Stimulated activated naive CD8-positive, alpha-beta T cell treated with anti-CD3 and anti-CD28 coated beads, Interleukin-15, Interleukin-2, amounts not matched to agents 100 ng/mL and 50 ng/mL, for 24 hours (primary cell): ENCODE results near the gene PCBP1.
"Not testable (repeated sequence)": the region's sequence is repeated elsewhere in the genome, so short reads cannot be mapped to it uniquely, and the experiment has no call there.

Experiments
- H3K27ac Mint-ChIP-seq: one replicate; pipeline ENCODE4 v1.8.0; 2021; ENCODE audit warnings: mild to moderate bottlenecking, mixed read lengths
- H3K27me3 Mint-ChIP-seq: one replicate; pipeline ENCODE4 v1.8.0; 2021; ENCODE audit warnings: mixed read lengths
- H3K36me3 Mint-ChIP-seq: one replicate; pipeline ENCODE4 v1.8.0; 2021; ENCODE audit warnings: low read depth, mixed read lengths
- H3K4me1 Mint-ChIP-seq: one replicate; pipeline ENCODE4 v1.8.0; 2021; ENCODE audit warnings: low read depth, mixed read lengths
- H3K4me3 Mint-ChIP-seq: one replicate; pipeline ENCODE4 v1.8.0; 2021; ENCODE audit warnings: mild to moderate bottlenecking, mixed read lengths
- H3K9me3 Mint-ChIP-seq: one replicate; pipeline ENCODE4 v1.8.0; 2021; ENCODE audit warnings: mixed read lengths

The PCBP1 gene

GRCh38 chr2:70088598-70089219, 1.4 kb downstream of the PCBP1 start:
- H3K9me3 Mint-ChIP-seq, result no peaks in the 10 kb centered on the region
- H3K4me1 Mint-ChIP-seq, result peaks cover 63% of the 10 kb centered on the region
- H3K4me3 Mint-ChIP-seq, result peak overlapping the region; percentile 97
- H3K27me3 Mint-ChIP-seq, result peaks cover 4% of the 10 kb centered on the region
- peaks cover 44% of the 10 kb centered on the region for H3K36me3 Mint-ChIP-seq
- peak overlapping the region; percentile 100 for H3K27ac Mint-ChIP-seq

GRCh38 chr2:70089220-70089982, 2.1 kb downstream of the PCBP1 start:
- Mint-ChIP-seq H3K27me3 (peaks cover 4% of the 10 kb centered on the region), H3K27ac (peak overlapping the region; percentile 100), H3K36me3 (peaks cover 40% of the 10 kb centered on the region), H3K4me1 (peaks cover 63% of the 10 kb centered on the region), H3K4me3 (peak overlapping the region; percentile 97), H3K9me3 (no peaks in the 10 kb centered on the region)

- Mint-ChIP-seq H3K4me1 (peaks cover 63% of the 10 kb centered on the region), H3K36me3 (peaks cover 36% of the 10 kb centered on the region), H3K27ac (peak overlapping the region; percentile 100), H3K27me3 (peaks cover 4% of the 10 kb centered on the region), H3K4me3 (peak overlapping the region; percentile 97), H3K9me3 (no peaks in the 10 kb centered on the region)
These were observed 2.8 kb downstream of the PCBP1 start for GRCh38 chr2:70089983-70090525.

DNA sequence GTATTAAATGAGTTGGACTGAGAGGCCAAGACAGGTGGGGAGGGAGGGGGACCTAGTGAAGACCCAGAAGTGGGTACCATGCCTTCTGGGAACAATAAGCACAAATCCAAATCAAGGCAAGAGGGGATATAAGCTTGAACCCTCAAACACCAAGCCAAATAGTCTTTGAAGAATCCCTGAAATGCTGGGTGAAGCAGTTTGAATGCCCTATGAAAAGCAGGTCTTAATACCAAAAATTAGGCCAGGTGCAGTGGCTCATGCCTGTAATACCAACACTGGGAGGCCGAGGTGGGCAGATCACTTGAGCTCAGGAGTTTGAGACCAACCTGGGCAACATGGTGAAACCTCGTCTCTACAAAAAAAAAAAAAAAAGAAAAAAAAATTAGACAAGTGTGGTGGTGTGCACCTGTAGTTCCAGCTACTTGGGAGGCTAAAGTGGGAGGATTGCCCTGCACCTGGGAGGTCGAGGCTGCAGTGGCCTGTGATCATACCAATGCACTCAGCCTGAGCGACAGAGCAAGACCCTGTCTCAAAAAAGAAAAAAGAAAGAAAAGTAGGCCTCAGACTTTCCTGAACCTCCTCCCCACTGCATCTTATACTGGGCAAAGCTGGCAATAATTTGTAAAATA, 3.5 kb downstream of the PCBP1 start:
- peaks cover 36% of the 10 kb centered on the region for H3K36me3 Mint-ChIP-seq
- peaks cover 63% of the 10 kb centered on the region for H3K4me1 Mint-ChIP-seq
- no peaks in the 10 kb centered on the region for H3K9me3 Mint-ChIP-seq
- H3K27ac Mint-ChIP-seq, result peak overlapping the region; percentile 100
- peaks cover 4% of the 10 kb centered on the region for H3K27me3 Mint-ChIP-seq
- H3K4me3 Mint-ChIP-seq, result peak overlapping the region; percentile 97

DNA sequence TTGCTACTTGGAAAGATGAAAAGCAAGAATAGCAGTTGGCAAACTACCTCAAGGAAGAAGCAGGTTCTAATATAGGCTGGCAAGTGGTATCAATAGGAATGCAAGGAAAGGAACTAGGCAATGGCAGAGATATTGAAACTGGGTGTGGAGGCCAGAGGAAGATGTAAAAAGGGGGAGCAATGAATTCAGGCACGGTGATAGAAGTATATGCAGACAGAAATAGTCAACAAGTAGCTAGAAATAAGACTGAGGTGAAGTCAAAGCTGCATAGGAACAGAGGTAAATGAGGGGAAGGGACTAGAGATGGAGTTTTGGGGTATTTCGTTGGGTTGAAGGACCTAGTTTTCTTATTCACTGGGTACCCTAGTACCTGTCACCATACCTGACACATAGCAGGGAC, 4.1 kb downstream of the PCBP1 start:
- Mint-ChIP-seq H3K4me1 (peaks cover 60% of the 10 kb centered on the region), H3K36me3 (peaks cover 36% of the 10 kb centered on the region), H3K4me3 (peak overlapping the region; percentile 67), H3K27ac (peak overlapping the region; percentile 100), H3K9me3 (no peaks in the 10 kb centered on the region), H3K27me3 (peaks cover 4% of the 10 kb centered on the region)

GRCh38 chr2:70091816-70092215, 4.5 kb downstream of the PCBP1 start:
- Mint-ChIP-seq H3K27me3 (peaks cover 4% of the 10 kb centered on the region), H3K27ac (peak overlapping the region; percentile 100), H3K4me3 (peak overlapping the region; percentile 67), H3K4me1 (peaks cover 60% of the 10 kb centered on the region), H3K9me3 (no peaks in the 10 kb centered on the region), H3K36me3 (peaks cover 36% of the 10 kb centered on the region)

GRCh38 chr2:70092576-70093243, 5.4 kb downstream of the PCBP1 start:
- H3K4me3 Mint-ChIP-seq, H3K27me3 Mint-ChIP-seq, H3K9me3 Mint-ChIP-seq: not testable (repeated sequence)
- peaks cover 53% of the 10 kb centered on the region for H3K4me1 Mint-ChIP-seq
- peaks cover 30% of the 10 kb centered on the region for H3K36me3 Mint-ChIP-seq
- H3K27ac Mint-ChIP-seq, result peak overlapping the region; percentile 70

- Mint-ChIP-seq H3K36me3 (peaks cover 13% of the 10 kb centered on the region), H3K4me3 (peak overlapping the region; percentile 61), H3K4me1 (peaks cover 66% of the 10 kb centered on the region), H3K9me3 (no peaks in the 10 kb centered on the region), H3K27me3 (no peaks in the 10 kb centered on the region), H3K27ac (peak overlapping the region; percentile 82)
These were observed 7.1 kb downstream of the PCBP1 start for GRCh38 chr2:70094171-70094977.

- Mint-ChIP-seq H3K4me3 (peak overlapping the region; percentile 61), H3K27ac (peak overlapping the region; percentile 82), H3K27me3 (no peaks in the 10 kb centered on the region), H3K4me1 (peaks cover 66% of the 10 kb centered on the region), H3K36me3 (peaks cover 6% of the 10 kb centered on the region), H3K9me3 (no peaks in the 10 kb centered on the region)
These were observed 7.9 kb downstream of the PCBP1 start for GRCh38 chr2:70094978-70095719.

DNA sequence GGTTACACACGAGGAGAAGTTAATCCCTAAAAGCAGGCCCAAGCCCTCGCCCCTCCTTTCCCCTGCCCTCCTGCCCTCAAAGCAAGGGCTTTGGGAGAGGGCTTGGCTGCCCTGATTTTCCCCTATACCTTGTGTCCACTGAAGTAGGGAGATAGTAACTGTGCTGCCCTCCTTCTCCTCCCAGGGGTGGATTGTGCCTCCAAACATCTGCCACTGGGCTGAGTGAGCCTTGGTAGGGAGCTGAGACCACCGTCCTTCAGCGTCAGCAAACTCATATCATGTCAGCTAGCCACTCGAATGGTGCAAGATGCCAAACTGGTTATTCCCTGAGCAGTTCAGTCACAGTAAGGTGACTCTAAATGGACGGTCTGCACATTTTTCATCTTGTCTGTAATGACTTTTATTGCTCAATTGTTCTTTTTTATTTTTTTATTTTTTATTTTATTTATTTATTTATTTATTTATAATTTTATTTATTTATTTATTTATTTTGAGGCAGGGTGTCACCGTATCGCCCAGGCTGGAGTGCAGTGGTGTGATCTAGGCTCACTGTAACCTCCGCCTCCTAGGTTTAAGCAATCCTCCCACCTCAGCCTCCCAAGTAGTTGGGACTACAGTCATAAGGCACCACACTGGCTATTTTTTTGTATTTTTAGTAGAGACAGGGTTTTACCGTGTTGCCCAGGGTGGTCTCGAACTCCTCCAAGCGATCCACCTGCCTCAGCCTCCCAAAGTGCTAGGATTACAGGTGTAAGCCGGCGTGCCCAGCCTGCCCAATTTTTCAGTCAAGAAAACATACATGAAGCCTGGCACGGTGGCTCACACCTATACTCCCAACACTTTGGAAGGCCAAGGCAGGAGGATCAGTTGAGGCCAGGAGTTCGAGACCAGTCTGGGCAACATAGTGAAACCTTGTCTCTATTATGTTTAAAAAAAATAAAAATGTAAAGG, 8.7 kb downstream of the PCBP1 start:
- Mint-ChIP-seq H3K36me3 (no peaks in the 10 kb centered on the region), H3K4me3 (peak overlapping the region; percentile 61), H3K4me1 (peaks cover 57% of the 10 kb centered on the region), H3K27me3 (no peaks in the 10 kb centered on the region), H3K9me3 (no peaks in the 10 kb centered on the region), H3K27ac (peak overlapping the region; percentile 82)

DNA sequence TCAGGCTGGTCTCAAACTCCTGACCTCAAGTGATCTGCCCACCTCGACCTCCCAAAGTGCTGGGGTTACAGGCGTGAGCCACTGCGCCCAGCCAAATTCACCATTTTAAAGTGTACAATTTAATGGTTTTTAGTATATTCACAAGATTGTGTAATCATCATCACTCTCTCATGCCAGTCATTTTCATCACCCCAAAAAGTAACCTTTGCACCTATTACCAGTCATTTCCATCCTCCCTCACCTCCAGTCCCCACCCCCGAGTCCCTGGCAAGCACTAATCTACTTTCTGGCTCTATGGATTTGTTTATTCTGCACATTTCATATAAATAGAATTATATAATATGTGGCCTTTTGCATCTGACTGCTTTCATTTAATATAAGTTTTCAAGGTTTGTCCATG, 10.8 kb downstream of the PCBP1 start:
- no peak overlapping the region for H3K4me3 Mint-ChIP-seq
- H3K27ac Mint-ChIP-seq, result no peak overlapping the region
- no peaks in the 10 kb centered on the region for H3K36me3 Mint-ChIP-seq
- H3K9me3 Mint-ChIP-seq, result no peaks in the 10 kb centered on the region
- H3K27me3 Mint-ChIP-seq, result no peaks in the 10 kb centered on the region
- H3K4me1 Mint-ChIP-seq, result peaks cover 53% of the 10 kb centered on the region

DNA sequence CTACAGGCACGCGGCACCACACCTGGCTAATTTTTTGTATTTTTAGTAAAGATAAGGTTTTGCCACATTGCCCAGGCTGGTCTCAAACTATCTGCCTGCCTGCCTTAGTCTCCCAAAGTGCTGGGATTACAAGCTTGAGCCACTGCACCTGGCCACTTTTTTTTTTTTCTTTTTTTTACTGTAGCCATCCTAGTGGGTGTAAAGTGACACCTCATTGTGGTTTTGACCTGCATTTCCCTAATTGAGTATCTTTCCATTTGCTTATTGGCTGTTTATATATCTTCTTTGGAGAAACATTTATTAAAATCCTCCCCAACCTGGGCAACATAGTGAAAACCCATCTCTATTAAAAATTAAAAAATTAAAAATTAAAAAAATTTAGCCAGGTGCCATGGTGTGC, 12.0 kb downstream of the PCBP1 start:
- Mint-ChIP-seq H3K27me3 (no peaks in the 10 kb centered on the region), H3K9me3 (no peaks in the 10 kb centered on the region), H3K4me1 (peaks cover 53% of the 10 kb centered on the region), H3K4me3 (no peak overlapping the region), H3K27ac (peak overlapping the region; percentile 40), H3K36me3 (no peaks in the 10 kb centered on the region)

GRCh38 chr2:70101174-70101573, 13.9 kb downstream of the PCBP1 start:
- no peak overlapping the region for H3K4me3 Mint-ChIP-seq
- H3K27ac Mint-ChIP-seq, result peak overlapping the region; percentile 28
- no peaks in the 10 kb centered on the region for H3K27me3 Mint-ChIP-seq
- H3K4me1 Mint-ChIP-seq, result peaks cover 52% of the 10 kb centered on the region
- H3K9me3 Mint-ChIP-seq, result no peaks in the 10 kb centered on the region
- H3K36me3 Mint-ChIP-seq, result no peaks in the 10 kb centered on the region
